Uterus (tissue), 4 donors: ENCODE data around the gene SRGAP2C. TPM values are rescaled to one million over a fixed set of nuclear protein-coding genes. Genes with fewer than 3 reads are reported as not detected.
A peak's percentile ranks its signal among the peaks of the same experiment; 100 is the strongest.
"Not testable (repeated sequence)": the region's sequence is repeated elsewhere in the genome, so short reads cannot be mapped to it uniquely, and the experiment has no call there.

Experiments used
- DNase-seq, 2 donors: peaks; one replicate each; pipeline ENCODE4 v3.0.0-alpha.2; 2019 to 2020
- H3K27ac ChIP-seq, 2 donors: fragments of 200-600 bp; sonication (generic); 1 replicate in 1 of 2; 2 replicates in 1 of 2; pipeline ENCODE4 v1.5.1; 2016 to 2018
- H3K27me3 ChIP-seq, 2 donors: fragments of 200-600 bp; sonication (generic); one replicate each; pipeline ENCODE4 v1.5.1; 2018 to 2019; ENCODE audit warnings: control low read depth in 1 of 2
- H3K36me3 ChIP-seq, 2 donors: fragments of 200-600 bp; sonication (generic); one replicate each; pipeline ENCODE4 v1.5.1; 2019; ENCODE audit warnings: control low read depth in 1 of 2
- H3K4me1 ChIP-seq, 2 donors: fragments of 200-600 bp; sonication (generic); one replicate each; pipeline ENCODE4 v1.5.1; 2018 to 2019; ENCODE audit warnings: control low read depth in 1 of 2
- H3K4me3 ChIP-seq, 2 donors: fragments of 200-600 bp; sonication (generic); 1 replicate in 1 of 2; 2 replicates in 1 of 2; pipeline ENCODE4 v1.5.1; 2018 to 2019; ENCODE audit warnings: mild to moderate bottlenecking in 1 of 2
- H3K9me3 ChIP-seq, 2 donors: fragments of 200-600 bp; sonication (generic); one replicate each; pipeline ENCODE4 v1.5.1; 2019; ENCODE audit warnings: control low read depth in 1 of 2
- intact Hi-C: fragments of 100-400 bp; cut with DNase I; formaldehyde crosslinking; loops from one replicate; pipeline ENCODE4 v1.15.1; 2023; ENCODE audit warnings: low total_unique reads
- total RNA-seq, 4 donors: library from RNA; depleted of rRNA in 3 of 4; stranded (reverse); fragments of >200 nt in 3 of 4; gene quantifications; one replicate each; pipeline versions ENCODE4 v1.1.0 to v1.2.4, GENCODE V29; 2014 to 2023
- donor health status: DM: yes; HTN: yes; CAD: no.

SRGAP2C gene
- total RNA-seq, 4 donors from 2014 or later: 17.6 to 47.6 (median 32.4) TPM

DNA sequence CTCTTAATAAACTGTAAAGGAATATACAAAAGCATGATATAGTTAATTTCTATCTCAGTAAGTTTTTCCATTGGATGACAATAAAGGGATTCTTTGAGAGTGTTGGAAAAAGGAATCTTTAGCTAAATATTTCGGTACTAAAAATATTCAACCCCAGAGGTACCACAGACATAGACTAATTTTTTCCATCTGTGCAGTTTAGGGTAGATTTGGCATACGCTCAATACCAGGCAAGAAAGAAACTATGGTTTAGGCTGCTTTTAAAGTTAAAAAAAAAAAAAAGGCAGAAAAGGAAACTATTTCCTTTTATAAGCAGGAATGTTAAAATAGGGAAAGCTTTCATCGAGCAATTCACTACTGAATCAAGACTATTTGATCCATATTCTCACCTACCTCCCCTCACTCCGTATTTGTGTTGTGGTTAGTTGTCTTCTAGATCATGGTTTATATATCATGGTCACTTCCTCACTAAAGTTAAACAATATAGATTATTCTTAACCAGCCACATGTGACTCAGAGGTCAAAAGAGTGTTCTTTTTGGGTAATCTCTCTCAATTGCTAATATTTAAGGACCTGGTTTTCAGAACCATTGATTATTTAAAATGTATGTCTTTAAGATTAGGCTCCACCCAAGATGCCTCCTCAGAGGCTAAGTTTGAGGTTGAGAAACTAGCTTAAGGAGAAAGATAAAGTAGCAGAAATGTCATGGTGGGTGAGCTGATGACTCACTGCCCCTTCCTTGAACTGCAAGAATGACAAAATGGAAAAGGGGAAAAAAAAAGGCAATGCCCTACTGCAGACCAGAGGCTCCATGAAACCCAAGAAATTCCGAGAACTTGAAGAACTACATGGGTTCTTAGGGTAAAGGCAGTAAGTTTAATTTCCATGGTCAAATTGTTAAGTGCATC is 20.7 kb upstream of the SRGAP2C start:
- H3K27me3 ChIP-seq, H3K9me3 ChIP-seq, H3K27ac ChIP-seq, intact Hi-C loops, H3K4me1 ChIP-seq, H3K4me3 ChIP-seq, DNase-seq, H3K36me3 ChIP-seq: not testable (repeated sequence)

DNA sequence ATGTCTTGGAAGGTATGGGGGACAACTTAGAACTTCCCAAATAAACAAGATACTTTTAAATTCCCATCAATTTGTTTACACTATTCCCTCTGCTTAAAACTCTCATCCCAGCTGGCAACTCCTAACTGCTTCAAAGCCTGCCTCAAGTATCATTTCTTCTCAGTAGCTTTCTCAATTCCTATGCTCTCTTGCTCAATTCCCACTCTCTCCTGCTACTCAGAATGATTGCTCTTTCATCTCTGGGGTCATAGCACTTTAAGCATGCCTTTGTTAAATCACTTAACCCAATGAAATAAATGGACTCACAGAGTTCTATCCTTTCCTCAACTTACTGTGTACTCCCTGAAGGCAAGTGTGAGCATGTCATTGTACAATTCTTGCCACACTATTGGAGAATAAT is 19.5 kb upstream of the SRGAP2C start:
- H3K27ac ChIP-seq, H3K4me3 ChIP-seq, H3K9me3 ChIP-seq, DNase-seq, H3K4me1 ChIP-seq, H3K36me3 ChIP-seq, intact Hi-C loops, H3K27me3 ChIP-seq: not testable (repeated sequence)

DNA sequence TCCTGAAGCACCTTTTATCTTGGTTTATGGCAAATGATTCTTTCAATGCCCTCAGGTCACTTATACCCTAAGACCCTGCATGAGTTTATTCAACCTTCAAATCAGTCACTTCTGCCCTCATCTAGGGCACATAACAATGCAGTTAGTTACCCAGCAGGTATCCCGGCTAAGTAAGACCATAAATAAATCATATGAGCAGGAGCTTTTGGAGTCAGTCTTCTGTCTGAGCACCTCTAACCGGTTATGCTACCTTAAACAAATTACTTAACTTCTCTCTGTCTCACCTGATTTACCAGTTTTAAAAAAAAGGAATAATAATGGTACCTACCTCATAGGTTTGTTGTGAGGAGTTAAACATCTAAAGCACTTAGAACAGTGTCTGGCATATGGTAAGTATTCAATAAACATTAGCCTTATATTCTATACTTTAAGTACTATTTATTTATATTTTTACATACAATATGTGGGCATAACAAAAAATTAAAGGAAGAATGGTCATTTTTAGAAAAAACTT is 17.5 kb upstream of the SRGAP2C start:
- not testable (repeated sequence) for H3K9me3 ChIP-seq

DNA sequence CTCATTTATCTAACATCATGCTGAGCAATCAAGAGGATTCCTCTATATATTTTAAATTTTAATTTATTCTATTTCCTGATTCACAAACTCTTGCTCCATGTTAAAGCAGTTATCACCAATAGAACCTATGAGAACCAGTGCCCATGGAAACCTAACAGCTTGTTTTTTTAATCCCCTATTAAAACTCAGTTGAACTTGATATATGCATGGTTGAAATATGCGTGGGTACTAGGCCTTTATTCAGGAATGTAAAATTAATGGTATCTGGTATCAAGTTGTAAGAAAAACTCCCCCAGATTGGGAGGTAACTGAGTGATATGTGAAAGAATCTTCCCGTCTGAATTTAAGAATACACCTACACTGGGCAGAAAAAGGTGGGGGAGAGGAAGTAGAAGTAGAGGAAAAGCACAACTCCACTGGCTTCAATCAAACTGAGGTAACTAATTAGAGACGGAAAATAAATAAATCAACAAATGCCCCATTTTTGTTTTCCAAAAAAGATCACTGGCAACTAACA is 16.6 kb upstream of the SRGAP2C start:
- DNase-seq, H3K9me3 ChIP-seq, H3K36me3 ChIP-seq, H3K27me3 ChIP-seq, H3K4me1 ChIP-seq, H3K4me3 ChIP-seq, H3K27ac ChIP-seq, intact Hi-C loops: not testable (repeated sequence)

More for the DNA sequence above, 17.5 kb upstream of the SRGAP2C start:
- H3K27ac ChIP-seq, intact Hi-C loops, H3K4me3 ChIP-seq, H3K27me3 ChIP-seq, H3K36me3 ChIP-seq, H3K4me1 ChIP-seq, DNase-seq: not testable (repeated sequence)

DNA sequence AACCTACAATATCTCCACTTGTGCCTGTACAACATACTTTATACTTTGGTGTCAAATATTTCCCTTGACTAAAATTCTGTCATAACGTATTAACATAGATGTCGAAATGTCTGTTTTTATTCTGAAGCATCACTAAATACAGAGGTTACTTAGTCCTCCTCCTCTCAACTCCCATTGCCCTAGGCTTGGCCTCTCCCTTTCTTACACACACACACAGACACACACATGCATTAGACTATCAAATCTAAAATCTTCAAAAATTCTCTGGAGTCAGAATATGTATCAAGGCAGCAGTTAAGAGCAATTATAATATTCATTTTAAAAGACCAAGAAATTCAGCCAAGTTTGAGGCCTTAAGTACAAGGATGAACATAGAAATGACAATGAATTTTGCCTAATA is 8.1 kb upstream of the SRGAP2C start:
- DNase-seq: not testable (repeated sequence)

DNA sequence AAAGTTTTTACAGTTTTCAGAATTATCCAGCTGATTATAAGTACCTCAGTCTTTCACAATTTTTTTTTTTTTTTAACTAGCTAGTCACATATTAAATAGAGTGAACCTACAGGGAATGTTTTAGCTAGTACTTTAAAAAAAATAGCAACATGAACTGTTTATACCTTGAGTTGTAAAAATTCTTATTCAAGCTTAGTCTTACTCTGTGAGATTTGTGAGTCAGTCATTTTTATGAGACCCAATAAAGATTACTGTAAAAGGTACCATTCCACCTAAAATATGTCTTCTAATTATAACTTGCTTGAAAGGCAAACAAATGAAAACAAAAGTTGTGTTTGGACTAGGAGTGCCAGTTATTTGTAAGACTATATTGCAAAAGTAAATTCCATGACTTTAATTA is 6.6 kb upstream of the SRGAP2C start:
- H3K9me3 ChIP-seq, H3K4me3 ChIP-seq, H3K36me3 ChIP-seq, DNase-seq, H3K27ac ChIP-seq, H3K27me3 ChIP-seq, intact Hi-C loops, H3K4me1 ChIP-seq: not testable (repeated sequence)

More for the DNA sequence above, 8.1 kb upstream of the SRGAP2C start:
- H3K27me3 ChIP-seq, H3K36me3 ChIP-seq, intact Hi-C loops, H3K4me3 ChIP-seq, H3K4me1 ChIP-seq, H3K27ac ChIP-seq, H3K9me3 ChIP-seq: not testable (repeated sequence)

DNA sequence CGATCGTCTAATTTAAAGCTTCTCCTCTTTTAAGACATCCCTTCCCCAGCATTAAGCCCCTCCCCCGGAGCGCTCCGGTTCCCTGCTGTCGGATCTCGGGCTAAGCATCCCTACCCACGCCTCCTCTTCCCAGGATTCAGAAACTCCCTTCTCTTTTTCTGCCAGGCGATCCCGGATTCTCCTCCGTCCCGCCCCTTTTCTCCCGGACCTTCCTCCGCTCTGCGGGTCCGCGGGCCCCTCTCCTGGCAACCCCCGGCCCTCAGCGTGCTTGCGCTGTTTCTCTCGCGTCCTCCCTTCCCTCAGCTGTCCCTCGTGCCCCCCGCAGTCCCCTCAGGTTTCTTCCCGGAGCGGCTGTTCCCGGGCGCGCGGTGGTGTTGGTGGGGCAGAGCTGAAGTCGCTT is 908 bp upstream of the SRGAP2C start:
- peak overlapping the region; percentile 26 to 29 for H3K4me3 ChIP-seq
- H3K4me1 ChIP-seq, H3K9me3 ChIP-seq, intact Hi-C loops, H3K27me3 ChIP-seq, H3K36me3 ChIP-seq, H3K27ac ChIP-seq: not testable (repeated sequence)
- peak; percentile 11 to 14 for DNase-seq

DNA sequence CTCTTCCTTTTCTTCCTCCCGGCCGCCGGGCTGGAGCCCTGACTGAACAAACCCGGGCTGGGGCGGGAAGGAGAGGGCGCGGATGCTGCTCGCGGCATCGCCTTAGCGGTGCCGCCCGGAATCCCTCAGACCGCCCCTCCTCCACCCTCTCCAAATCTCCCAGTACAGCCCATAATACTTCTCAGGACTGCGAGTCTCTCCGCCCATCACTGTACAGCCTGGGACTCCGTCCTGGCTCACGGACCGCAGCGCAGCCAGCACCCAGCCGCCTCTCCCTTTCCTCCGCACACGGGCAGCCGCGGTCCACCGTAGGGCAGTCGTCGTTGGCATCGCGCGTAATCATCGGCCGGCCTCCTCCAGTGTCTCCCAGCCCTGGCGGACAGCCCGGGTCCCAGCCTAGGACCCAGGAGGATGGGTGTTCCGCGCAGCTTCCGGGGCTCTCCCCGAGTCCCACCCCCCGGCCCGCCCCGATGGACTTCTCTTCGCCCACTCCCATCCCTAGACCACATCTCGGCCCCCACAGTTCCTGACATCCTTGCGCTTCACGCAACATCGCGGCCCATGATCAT is 449 bp downstream of the SRGAP2C start:
- H3K36me3 ChIP-seq, H3K4me1 ChIP-seq, H3K27me3 ChIP-seq, H3K9me3 ChIP-seq, intact Hi-C loops: not testable (repeated sequence)
- Histone ChIP-seq H3K27ac (peak overlapping the region; percentile 71 to 87), H3K4me3 (peak overlapping the region; percentile 25 to 51)
- DNase-seq: peak in 1 of 2 donors; percentile 16

DNA sequence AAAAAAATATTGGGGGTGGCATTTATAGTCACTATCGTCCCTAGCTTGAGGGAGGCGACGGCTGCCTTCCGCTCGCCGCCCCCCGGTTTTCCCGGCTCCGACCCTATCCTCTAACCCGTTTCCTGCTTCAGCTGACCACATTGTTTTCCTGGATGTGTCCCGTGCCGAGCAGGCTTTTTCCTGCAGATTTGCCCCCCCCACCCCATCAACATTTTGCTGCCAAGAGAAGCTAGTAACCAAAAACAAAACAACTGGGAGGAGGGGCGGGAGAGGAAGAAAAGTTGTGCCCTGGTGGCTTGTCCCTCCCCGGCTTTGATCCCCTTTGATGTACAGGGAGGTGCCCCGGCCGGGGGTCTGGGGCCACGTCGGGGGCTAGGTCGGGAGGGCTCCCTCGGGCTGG is 1.4 kb downstream of the SRGAP2C start:
- H3K27me3 ChIP-seq, H3K9me3 ChIP-seq, intact Hi-C loops, H3K4me1 ChIP-seq, H3K36me3 ChIP-seq: not testable (repeated sequence)
- peak in 1 of 2 donors; percentile 54 for DNase-seq
- Histone ChIP-seq H3K27ac (peak overlapping the region in 1 of 2 donors; percentile 49), H3K4me3 (peak overlapping the region in 1 of 2 donors; percentile 30)

DNA sequence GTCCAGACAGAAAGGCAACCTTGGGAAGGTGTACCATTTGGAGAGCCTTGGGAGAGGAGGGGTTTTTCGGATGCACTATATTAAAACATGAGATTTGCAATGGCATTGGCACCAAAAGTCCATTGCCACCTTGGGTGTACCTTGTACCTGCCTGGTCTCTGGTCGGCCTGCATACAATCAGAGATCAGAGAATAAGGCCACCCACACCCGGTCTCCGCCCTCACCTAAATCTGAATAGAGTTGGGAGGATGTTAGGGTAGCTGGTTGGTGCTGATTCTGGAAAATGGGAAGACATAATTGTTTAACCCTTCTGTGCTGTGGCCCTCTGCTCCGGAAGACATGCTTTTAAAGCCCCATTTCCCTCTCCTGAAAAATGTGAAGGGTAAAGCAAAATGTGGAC is 3.1 kb downstream of the SRGAP2C start:
- H3K9me3 ChIP-seq, intact Hi-C loops, H3K36me3 ChIP-seq, H3K27me3 ChIP-seq, H3K4me3 ChIP-seq, H3K4me1 ChIP-seq, H3K27ac ChIP-seq, DNase-seq: not testable (repeated sequence)

DNA sequence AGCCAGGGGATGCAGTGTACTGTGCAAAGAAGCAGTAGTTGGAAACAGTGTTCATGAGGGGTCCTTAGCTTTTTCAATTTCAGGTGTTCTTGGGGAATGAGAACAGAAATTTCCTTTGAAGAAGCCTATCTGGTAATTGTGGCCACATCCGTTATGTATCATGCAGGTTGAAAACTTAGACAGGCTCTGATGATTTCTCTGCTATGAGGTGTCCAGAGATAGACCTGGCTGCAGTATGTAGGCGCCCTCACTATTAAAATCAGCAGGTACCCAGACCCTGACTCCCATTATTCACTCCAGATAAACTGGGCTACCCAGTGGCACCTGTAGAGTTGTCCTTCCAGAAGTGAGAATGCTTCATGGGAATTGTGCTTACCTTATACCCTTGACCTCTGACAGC is 7.7 kb downstream of the SRGAP2C start:
- H3K36me3 ChIP-seq, H3K27ac ChIP-seq, DNase-seq, H3K4me1 ChIP-seq, intact Hi-C loops, H3K27me3 ChIP-seq, H3K9me3 ChIP-seq, H3K4me3 ChIP-seq: not testable (repeated sequence)

DNA sequence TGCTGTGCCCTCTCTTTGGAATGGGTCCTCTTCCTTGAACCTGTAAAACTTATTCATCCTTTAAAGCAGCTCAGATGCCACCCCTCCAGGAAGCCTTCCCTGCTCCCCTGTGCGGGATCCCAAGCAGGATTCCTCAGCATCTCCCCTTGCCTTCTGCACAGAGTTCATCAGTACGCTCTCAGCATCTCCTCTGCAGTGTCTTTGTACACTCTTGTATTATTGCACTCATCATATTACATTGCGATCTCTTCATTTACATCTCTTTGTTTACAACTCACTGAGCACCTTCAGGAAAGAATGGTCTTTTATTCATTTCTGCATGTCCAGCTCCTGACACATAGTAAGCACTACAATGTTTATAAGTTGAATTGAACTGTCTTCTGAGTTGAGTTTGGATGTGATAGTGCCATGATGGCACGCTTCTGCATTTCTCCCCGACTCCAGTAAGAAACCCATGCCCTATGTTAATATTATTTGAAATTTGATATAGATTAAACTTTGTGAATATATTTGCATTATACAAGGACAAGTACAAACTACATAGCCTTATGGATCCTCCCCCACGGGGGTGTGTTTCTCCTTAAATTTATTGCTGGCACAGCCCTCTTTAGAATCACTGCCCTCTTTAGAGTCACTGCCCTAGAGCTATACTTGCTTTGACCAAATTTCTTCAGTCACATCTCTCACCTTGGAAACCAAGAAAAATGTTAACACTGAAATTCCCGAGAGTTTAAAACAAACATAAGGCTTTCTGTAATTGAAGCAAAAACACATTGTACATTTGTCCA is 12.5 kb downstream of the SRGAP2C start:
- H3K9me3 ChIP-seq, intact Hi-C loops, DNase-seq, H3K4me1 ChIP-seq, H3K27ac ChIP-seq, H3K4me3 ChIP-seq, H3K36me3 ChIP-seq, H3K27me3 ChIP-seq: not testable (repeated sequence)

DNA sequence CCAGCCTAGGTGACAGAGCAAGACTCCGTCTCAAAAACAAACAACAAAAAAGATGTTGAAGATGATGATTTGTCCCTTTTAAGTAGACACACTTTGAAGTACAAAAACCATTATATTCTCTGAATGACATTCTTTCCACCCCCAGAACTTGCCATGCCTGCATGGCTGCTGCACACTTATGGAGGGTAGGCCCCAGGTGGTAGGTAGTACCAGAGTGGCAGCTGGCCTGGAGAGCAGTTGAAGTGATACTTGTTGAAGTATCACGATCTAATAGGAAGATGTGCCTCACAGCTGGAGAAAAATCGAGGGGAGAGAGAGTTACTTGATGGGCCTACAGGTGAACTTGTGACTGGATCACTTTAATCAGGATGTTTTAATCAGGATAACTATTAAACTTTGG is 15.0 kb downstream of the SRGAP2C start:
- DNase-seq, intact Hi-C loops, H3K4me3 ChIP-seq, H3K4me1 ChIP-seq, H3K27ac ChIP-seq, H3K36me3 ChIP-seq, H3K27me3 ChIP-seq, H3K9me3 ChIP-seq: not testable (repeated sequence)
